HG02981 (cell line): Measurements from ENCODE around the gene TFF2.

Source experiments
- ATAC-seq: cut with Tn5 transposase; IDR thresholded peaks from one replicate; pipeline ENCODE4 v1.9.1; 2021; ENCODE audit warnings: mild to moderate bottlenecking, moderate library complexity; ENCODE audit not compliant: unreplicated experiment

Gene TFF2, protein sequence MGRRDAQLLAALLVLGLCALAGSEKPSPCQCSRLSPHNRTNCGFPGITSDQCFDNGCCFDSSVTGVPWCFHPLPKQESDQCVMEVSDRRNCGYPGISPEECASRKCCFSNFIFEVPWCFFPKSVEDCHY

GRCh38 chr21:42350927-42351426, at the start of gene TFF2:
Gene TFF2, minus strand, starts transcription at chr21:42350994. Its CDS starts 37 bp downstream, at chr21:42350957.
- ATAC-seq, result no peak

DNA sequence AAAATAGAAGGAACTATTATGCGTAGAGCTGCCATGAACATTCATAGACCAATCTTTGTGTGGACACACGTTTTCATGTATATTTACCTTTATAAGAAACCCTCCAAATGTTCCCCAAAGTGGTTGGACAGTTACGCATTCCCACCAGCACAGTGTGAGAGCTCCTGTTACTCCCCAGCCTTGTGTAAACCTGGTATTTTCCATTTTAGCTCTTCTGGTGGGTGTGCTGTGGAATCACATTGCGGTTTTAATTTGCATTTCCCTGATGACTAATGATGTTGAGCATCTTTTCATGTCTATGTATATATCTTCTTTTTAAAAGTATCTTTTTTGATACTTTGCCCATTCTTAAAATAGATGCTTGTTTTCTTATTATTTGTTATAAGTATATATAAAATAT, 49.7 kb upstream of the TFF2 start:
- ATAC-seq, result no peak

DNA sequence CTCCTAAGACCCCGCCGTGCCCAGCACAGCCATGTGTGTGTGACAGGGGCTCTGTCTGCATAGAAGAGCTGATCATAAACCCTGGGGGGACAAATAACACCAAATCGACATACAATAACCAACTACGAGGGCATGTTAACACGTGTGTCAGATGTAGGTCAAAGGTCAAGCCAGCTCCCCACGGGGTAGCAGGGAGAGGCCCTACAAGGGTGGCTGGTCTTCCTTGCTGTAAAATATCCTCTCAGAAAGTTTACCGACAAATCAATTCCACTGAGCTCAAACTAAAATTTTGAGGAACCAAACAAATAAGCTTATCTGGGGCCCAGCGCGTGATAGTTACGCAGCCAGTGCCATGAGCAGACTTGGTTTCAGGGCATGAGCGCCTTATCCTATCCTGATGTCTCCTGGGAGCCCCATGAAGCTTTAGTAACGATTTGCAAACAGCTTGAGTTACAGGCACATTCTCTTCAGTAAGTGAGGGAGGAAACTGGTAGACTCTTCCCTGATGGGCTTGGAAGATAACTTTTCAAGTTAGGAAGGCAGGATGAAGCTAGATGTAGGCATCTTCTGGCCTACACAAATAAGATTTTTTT, 47.7 kb upstream of the TFF2 start:
- ATAC-seq, result no peak

GRCh38 chr21:42397746-42398394, 47.1 kb upstream of the TFF2 start:
- ATAC-seq, result no peak

DNA sequence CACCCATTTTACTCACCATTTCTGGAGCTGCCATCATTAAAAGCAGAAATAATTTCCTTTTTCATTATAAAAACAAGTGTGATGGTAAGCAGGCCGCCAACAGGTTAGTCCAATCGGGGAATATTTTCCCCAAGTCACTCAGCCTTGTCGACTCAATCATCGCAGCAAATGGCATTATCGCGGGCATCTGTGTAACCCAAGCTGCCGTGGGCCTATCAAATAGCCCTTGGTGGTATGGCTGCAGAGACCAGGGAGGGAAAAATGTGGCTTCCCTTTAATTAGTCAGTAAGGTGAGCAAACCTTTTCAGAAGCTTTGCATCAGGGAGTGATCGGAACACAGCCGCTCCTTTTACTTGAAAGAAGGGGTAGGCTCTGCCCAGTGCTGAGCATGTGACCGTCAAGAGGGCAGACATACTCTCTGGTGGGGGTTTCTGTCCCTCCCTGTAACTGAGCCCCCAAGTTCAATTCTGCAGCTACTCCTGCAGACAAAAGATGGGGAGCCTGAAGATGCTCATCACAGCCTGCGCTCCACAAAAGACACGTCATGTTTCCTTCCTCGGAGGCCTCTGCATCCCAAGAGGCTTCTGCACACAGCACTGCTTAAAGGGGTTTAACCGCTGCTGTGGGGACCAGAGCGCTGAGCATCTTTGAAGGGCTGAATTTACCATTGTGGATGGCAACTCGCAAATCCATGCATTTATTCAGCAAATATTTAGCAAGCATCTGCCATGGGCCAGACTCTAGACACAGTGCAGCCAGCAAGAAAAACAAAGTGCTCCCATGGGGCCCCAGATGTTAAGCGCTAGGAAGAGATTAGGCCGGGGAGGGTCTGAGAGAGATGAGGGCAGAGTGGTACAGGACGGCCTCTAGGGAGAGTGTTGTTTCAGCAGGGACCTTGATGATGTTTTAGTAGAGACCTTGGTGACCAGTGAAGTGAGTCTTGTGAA, 46.3 kb upstream of the TFF2 start:
- no peak for ATAC-seq

- no peak for ATAC-seq
These were observed 45.3 kb upstream of the TFF2 start, which contains the start of gene TMPRSS3 for GRCh38 chr21:42395905-42396651. Gene TMPRSS3, minus strand, starts transcription at chr21:42396052. Its CDS starts 635 bp downstream, at chr21:42395417.

GRCh38 chr21:42395302-42395701, 44.5 kb upstream of the TFF2 start:
- ATAC-seq, result no peak

DNA sequence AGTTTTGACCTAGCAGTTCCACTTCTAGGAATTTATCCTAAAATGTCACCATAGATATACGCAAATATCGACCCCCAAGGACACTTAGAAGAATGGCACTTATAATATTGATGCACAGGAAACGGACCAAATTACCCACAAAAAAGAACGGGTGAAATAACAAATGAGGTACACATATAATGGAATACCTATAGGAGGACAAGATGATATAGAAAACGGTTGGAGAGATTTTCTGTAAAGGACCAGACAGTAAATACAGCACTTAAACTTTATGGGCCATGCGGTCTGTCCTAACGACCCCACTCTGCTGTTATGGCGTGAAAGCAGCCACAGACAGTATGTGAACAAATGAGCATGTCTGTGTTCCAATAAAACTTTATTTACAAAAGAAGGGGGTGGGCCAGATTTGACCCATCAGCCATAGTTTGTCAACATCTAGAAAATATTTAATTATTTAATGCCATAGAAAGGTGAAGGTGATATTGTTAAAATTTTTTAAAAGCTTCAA, 42.7 kb upstream of the TFF2 start:
- no peak for ATAC-seq

GRCh38 chr21:42392731-42393442, 42.1 kb upstream of the TFF2 start:
- ATAC-seq, result peak; percentile 70

DNA sequence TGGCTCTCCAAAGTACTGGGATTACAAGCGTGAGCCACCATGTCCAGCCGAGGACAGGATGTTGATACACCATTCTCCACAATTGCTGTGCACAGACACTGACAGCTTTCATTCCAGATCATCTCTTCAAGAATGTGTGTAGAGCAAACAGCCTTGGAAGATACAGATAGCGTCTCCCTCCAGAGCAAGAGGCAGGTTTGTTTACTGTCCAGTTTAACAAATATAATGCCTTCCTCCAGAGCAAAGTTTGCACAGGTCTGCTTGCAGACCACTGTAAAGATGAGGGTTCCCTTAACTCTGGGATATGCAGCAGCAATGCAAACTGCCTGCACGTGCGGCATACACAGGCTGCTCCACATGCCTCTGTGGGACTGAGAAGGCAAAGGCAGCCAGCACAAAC, 40.5 kb upstream of the TFF2 start:
- ATAC-seq, result no peak

GRCh38 chr21:42390696-42391095, 39.9 kb upstream of the TFF2 start:
- no peak for ATAC-seq

- ATAC-seq, result no peak
These were observed 39.4 kb upstream of the TFF2 start for GRCh38 chr21:42390193-42390592.

GRCh38 chr21:42389449-42389835, 38.6 kb upstream of the TFF2 start:
- ATAC-seq, result no peak

DNA sequence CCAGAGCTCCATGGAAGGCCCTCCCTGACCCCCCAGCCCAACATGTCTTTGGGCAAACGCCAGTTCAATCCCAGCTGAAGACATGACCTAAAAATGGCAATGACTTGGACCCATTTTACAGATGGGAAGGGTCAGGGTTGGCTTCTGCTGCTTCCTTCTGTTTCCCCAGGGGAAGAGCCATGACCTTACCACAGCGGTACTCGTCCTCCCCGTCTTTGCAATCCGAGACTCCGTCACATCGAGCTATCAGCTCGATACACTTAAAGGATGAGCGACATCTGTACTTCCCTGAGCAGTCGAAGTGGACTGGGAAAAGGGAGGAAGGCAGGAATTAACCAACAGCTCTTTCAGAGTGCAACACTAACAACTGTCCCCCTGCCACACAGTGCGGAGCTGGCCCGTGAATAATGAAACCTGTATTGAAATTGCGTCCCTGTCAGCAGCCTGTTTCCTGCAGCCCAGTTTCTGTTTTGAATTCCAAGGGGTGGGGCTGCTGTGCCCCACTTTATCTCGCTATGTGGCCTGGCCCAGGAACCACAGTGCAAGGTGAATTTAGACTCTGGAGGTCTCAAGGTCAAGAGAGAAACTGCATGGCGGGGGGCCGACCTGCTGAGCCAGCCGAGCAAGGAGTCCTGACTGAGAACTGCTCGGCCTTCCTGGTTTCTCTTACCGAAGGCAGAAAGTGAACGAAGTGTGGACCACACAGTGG, 38.1 kb upstream of the TFF2 start:
- no peak for ATAC-seq

- no peak for ATAC-seq
These were observed 37.1 kb upstream of the TFF2 start for GRCh38 chr21:42387843-42388340.

GRCh38 chr21:42387164-42387563, 36.4 kb upstream of the TFF2 start:
- no peak for ATAC-seq

DNA sequence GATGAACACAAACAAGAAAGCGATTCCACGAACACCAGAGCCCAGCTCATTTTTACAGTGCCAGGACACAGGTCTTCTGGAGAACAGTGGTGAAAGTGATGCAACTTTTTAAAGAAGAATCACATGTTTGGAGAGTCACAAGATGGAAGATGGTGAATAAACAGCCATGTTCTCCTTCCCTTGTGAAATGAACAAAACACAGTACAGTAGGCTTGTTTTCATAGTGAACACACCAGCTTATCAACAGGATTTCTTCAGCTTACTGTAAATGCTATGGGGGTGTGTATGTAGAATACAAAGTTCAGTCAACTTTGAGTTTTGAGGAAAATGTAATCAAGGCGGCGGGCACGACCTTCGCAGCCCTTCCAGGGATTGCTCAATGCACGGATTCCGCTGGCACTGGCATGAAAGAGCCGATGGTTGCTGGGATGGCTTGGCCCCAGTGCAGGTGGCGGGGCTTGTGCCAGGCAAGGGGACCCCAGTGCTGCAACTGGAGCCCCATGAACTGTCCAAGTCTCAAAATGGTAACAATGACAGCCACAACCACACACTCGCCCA, 35.3 kb upstream of the TFF2 start:
- ATAC-seq, result no peak

DNA sequence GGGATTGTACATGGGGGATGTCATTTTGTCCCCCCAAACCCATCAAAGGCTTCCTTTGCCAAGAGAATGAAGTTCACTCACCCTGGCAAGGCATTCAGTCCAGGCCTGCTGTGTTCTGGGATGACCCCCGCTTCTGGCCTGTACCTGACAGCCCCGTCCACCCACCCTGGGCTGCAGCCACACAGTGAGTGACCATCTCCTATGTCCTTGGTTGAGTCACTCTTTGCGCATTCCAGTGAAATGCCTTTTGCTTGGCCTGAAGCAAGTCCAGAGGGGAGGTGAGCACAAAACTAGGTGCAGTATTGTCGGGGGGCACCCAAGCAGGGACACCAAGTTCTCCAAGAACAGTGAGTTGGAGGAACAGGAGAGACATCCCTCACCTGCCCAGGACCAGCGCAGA, 34.8 kb upstream of the TFF2 start:
- ATAC-seq, result no peak

DNA sequence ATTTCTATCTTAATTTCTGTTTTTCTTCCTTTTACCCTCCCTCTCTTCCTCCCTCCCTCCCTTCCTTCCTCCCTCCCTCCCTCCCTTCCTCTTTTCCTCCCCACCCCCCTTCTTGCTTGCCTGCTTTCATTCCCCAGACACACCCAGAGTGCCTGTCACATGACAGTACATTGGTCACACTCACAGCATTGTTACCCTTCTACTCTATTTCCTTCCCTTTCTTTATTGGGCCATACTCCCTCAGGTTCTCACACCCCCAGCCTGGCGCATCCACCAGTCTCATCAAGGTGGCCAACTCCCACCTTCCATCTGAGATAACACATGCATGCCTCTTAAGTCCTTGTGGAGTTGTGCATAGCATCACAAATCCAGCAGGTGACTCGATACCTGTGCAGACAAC, 34.2 kb upstream of the TFF2 start:
- ATAC-seq, result no peak
